GM12874 (cell line): ENCODE data around the gene ANKRD40.

Source experiments
- TF ChIP-seq, protein P1 (sequence below): IDR thresholded peaks from 2 replicates; pipeline ENCODE4 v1.5.1; 2011; ENCODE audit warnings: low read depth, mild to moderate bottlenecking, control low read depth, low read length, moderate library complexity; ENCODE audit not compliant: insufficient read depth

ANKRD40 gene, protein sequence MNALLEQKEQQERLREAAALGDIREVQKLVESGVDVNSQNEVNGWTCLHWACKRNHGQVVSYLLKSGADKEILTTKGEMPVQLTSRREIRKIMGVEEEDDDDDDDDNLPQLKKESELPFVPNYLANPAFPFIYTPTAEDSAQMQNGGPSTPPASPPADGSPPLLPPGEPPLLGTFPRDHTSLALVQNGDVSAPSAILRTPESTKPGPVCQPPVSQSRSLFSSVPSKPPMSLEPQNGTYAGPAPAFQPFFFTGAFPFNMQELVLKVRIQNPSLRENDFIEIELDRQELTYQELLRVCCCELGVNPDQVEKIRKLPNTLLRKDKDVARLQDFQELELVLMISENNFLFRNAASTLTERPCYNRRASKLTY

DNA sequence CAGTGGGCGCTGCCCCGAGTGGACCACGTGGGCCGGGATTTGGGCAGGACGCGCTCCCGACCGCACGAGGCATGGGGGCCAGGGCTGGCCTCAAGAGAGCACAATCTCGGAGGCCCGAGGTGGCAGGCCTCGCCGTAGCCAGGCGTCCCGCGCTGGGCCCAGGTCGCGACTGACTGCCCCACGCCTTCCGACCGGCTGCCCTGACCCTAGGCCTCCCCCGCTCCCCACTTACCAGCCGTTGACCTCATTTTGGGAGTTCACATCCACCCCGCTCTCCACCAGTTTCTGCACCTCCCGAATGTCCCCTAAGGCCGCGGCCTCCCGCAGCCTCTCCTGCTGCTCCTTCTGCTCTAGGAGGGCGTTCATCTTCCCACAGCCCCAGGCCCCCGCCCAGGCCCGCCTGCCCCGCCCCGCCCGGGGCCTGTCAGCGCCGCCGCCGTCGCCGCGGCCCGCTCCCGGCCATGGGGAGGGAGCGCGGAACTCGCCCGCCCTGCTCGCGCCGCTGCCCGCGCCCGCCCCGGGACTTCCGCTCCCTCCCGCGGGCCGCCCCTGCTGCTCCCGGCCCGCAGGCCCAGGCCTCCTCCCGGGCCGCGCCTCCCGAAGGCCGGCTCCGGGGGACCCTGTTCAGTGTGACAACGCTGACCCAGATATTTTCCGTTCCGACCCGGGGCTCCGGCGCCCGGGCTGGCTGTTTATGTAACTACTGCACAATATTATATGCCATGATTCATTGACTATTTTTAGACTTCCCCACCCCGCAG is at the start of gene ANKRD40:
ANKRD40 (minus strand) TSS at position 626 of the 761 bp plus-strand sequence; CDS start at position 366, 260 bp downstream.
- TF ChIP-seq, protein P1, sequence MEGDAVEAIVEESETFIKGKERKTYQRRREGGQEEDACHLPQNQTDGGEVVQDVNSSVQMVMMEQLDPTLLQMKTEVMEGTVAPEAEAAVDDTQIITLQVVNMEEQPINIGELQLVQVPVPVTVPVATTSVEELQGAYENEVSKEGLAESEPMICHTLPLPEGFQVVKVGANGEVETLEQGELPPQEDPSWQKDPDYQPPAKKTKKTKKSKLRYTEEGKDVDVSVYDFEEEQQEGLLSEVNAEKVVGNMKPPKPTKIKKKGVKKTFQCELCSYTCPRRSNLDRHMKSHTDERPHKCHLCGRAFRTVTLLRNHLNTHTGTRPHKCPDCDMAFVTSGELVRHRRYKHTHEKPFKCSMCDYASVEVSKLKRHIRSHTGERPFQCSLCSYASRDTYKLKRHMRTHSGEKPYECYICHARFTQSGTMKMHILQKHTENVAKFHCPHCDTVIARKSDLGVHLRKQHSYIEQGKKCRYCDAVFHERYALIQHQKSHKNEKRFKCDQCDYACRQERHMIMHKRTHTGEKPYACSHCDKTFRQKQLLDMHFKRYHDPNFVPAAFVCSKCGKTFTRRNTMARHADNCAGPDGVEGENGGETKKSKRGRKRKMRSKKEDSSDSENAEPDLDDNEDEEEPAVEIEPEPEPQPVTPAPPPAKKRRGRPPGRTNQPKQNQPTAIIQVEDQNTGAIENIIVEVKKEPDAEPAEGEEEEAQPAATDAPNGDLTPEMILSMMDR, result no peak

DNA sequence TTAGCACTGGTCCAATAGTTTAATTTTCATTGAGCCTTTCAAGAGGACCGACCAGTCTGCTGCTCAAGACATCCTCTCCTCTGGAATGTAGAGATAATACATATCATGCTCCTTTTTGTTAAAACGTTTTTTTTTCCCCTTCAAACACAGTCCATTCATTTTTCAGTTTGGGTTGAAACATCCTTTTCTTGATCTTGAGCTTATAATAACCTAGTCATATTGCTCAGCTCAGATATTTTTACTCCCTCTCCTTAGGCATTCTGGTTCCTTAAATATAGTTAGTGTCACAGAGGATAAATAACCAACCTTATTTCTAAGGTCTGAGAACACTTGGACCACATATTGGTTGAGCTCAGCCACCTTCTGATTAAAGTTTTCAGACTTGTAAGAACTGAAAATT is 46.8 kb upstream of the ANKRD40 start:
- TF ChIP-seq, protein P1, result no peak

DNA sequence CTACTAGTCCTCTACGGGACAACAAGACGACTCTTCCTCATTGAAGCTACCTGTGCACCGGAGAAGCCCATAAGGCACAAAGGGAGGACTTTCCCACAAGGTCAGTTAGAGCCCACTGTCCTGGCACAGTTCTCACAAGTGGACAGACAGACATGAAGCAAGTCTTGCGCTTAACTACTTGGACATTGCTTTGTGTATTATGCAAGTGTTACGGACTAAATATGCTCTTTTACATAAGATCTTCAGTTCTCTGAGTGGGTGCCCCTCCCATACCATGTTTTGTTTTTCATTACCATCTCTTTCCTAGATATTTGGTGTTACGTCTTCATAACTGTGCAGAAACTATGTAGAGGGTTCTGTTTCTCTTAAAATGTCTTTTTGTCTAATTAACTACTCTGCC is 41.5 kb upstream of the ANKRD40 start:
- TF ChIP-seq, protein P1, result no peak

DNA sequence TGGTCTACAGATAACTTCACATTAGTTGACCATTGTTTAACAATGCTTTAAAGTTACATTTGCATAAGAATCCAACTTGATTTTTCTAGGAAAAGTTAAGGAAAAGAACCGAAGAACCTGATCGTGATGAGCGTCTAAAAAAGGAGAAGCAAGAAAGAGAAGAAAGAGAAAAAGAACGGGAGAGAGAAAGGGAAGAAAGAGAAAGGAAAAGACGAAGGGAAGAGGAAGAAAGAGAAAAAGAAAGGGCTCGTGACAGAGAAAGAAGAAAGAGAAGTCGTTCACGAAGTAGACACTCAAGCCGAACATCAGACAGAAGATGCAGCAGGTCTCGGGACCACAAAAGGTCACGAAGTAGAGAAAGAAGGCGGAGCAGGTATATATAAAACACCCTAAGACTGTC is 37.9 kb upstream of the ANKRD40 start:
- TF ChIP-seq, protein P1, result no peak

- TF ChIP-seq, protein P1, result no peak
Observed at GRCh38 chr17:50739098-50739497, 31.4 kb upstream of the ANKRD40 start.

DNA sequence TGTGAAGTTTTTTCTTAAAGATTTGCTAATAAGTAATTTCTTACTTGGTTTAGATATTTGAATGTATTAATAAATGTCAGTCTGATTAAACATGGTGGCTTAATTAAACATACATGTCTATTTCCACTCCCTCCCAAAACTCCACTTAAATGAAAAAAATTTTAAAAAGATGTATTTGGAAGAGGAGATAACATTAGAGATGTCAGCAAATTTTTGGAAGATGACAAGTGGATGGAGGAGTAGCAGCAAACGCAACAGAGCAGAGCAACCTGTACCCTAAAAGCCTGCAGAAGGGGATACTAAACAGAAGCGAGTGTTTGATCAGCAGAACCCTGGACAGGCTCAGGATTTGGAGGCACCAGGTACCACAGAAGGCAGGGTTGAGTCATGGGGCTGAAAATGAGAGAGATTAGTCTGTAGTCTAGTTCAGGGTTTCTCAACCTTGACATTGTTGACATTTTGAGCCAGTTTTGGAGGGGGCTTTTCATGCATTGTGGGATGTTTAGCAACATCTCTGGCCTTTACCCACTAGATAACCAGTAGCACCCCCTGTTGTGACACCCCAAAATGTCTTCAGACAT is 29.5 kb upstream of the ANKRD40 start:
- TF ChIP-seq, protein P1, result no peak

- TF ChIP-seq, protein P1, result no peak
Observed at GRCh38 chr17:50735287-50735686, 27.6 kb upstream of the ANKRD40 start.
